OCI-LY1 (cell line): ENCODE data around the gene DGCR2.

Experiments
- H2AFZ ChIP-seq: fragments of 200-600 bp; sonication (generic), shearing (Covaris generic); 2 replicates; pipeline ENCODE4 v1.6.0; 2014; ENCODE audit warnings: antibody characterized with exemption, mild to moderate bottlenecking, low read length
- H3F3A ChIP-seq: fragments of 200-600 bp; sonication (generic), shearing (Covaris generic); 2 replicates; pipeline ENCODE4 v1.6.0; 2014; ENCODE audit warnings: mild to moderate bottlenecking, antibody characterized with exemption, low read length, moderate library complexity; ENCODE audit not compliant: insufficient read depth
- H3K27ac ChIP-seq: fragments of 200-600 bp; sonication (generic); 2 replicates; pipeline ENCODE4 v1.5.1; 2014; ENCODE audit warnings: low read length, mixed run types, mild to moderate bottlenecking, low read depth; ENCODE audit not compliant: poor library complexity, severe bottlenecking
- H3K27me3 ChIP-seq: fragments of 200-600 bp; sonication (generic); 2 replicates; pipeline ENCODE4 v1.6.0; 2014; ENCODE audit warnings: antibody characterized with exemption, mild to moderate bottlenecking, low read length, moderate library complexity; ENCODE audit not compliant: insufficient read depth
- H3K36me3 ChIP-seq: fragments of 200-600 bp; sonication (generic); 2 replicates; pipeline ENCODE4 v1.6.1; 2014; ENCODE audit warnings: mild to moderate bottlenecking, antibody characterized with exemption, low read length, moderate library complexity, mixed read lengths; ENCODE audit not compliant: insufficient read depth
- H3K4me1 ChIP-seq: fragments of 200-600 bp; sonication (generic); 2 replicates; pipeline ENCODE4 v1.5.1; 2014; ENCODE audit warnings: mild to moderate bottlenecking, low read length, moderate library complexity; ENCODE audit not compliant: insufficient read depth, severe bottlenecking
- H3K4me2 ChIP-seq: fragments of 200-600 bp; sonication (generic), shearing (Covaris generic); 2 replicates; pipeline ENCODE4 v1.6.1; 2014; ENCODE audit warnings: low read length
- H3K4me3 ChIP-seq: fragments of 200-600 bp; sonication (generic); 2 replicates; pipeline ENCODE4 v1.5.1; 2014; ENCODE audit warnings: low read length, low read depth, mild to moderate bottlenecking, mixed read lengths; ENCODE audit not compliant: poor library complexity, severe bottlenecking
- H3K79me2 ChIP-seq: fragments of 200-600 bp; shearing (Covaris generic); 2 replicates; pipeline ENCODE4 v1.6.1; 2016; ENCODE audit warnings: mixed run types, low read length, mixed read lengths; ENCODE audit not compliant: insufficient read depth
- H3K9ac ChIP-seq: fragments of 200-600 bp; sonication (generic), shearing (Covaris generic); 2 replicates; pipeline ENCODE4 v1.6.1; 2014; ENCODE audit warnings: mild to moderate bottlenecking, low read length, mixed read lengths
- H3K9me2 ChIP-seq: fragments of 200-600 bp; sonication (generic), shearing (Covaris generic); 2 replicates; pipeline ENCODE4 v1.6.1; 2014; ENCODE audit warnings: low read depth, mild to moderate bottlenecking, low read length, mixed read lengths
- H3K9me3 ChIP-seq: fragments of 200-600 bp; shearing (Covaris generic); 2 replicates; pipeline ENCODE4 v1.6.1; 2014; ENCODE audit warnings: low read length, mixed read lengths
- H4K20me1 ChIP-seq: fragments of 200-600 bp; sonication (generic), shearing (Covaris generic); 2 replicates; pipeline ENCODE4 v1.6.0; 2016; ENCODE audit warnings: mild to moderate bottlenecking, low read length; ENCODE audit not compliant: insufficient read depth
- CTCF ChIP-seq: fragments of 200-600 bp; sonication (generic), shearing (Covaris generic); IDR thresholded peaks from 2 replicates; pipeline ENCODE4 v1.5.1; 2017; ENCODE audit warnings: mild to moderate bottlenecking, antibody characterized with exemption, low read length, moderate library complexity, mixed read lengths
- EZH2 ChIP-seq: fragments of 200-600 bp; sonication (generic), shearing (Covaris generic); IDR thresholded peaks from 2 replicates; pipeline ENCODE4 v1.8.0; 2017; ENCODE audit warnings: borderline replicate concordance, mixed run types, mild to moderate bottlenecking, antibody characterized with exemption, low read length, moderate library complexity, mixed read lengths

Gene DGCR2

GRCh38 chr22:19067696-19068348, 54.4 kb downstream of the DGCR2 start:
- Histone ChIP-seq H3F3A (no peaks in the 10 kb centered on the region), H3K27me3 (no peaks in the 10 kb centered on the region), H4K20me1 (no peaks in the 10 kb centered on the region; the same call in 1 of the 2 replicates), H2AFZ (no peak overlapping the region), H3K4me3 (no peak overlapping the region), H3K27ac (no peak overlapping the region), H3K36me3 (peaks cover 82% of the 10 kb centered on the region), H3K79me2 (no peaks in the 10 kb centered on the region), H3K9ac (no peak overlapping the region), H3K9me2 (no peaks in the 10 kb centered on the region), H3K4me2 (no peak overlapping the region), H3K4me1 (no peaks in the 10 kb centered on the region), H3K9me3 (no peaks in the 10 kb centered on the region)
- TF ChIP-seq CTCF (no peak), EZH2 (no peak)

DNA sequence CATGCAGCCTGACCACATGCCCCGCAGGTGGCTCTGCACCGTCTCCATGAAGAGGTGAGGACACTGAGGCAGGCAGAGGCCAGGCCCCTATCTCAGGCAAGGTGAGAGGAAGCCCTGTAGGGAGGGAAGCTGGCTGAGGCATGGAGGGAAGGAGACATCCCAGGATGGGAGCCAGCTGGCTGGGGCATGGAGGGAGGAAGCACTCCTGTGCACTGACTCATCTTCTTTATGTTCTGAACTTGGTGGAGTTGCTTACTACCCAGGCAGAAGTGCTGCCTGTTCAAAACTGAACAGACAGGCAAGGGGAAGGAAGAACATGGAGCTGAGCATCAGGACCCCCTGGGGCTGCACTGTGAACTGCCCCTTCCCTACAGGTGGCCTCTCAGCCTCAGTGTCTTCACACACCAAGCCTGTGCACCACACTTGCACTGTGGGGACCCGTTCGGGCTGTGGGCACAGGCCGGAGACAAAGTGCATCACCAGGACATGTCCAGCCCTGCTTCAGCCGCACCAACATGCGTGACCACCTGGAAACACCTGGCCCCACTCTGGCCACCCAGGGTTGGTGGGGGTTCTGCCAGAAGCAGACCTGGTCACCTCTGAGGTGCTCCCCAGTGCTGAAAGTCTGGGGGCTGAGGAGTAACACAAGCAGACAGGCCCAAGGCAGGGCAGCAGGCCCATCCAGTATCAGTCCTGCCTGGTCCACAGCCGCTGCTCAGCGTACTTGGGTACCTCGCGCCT, 55.5 kb downstream of the DGCR2 start:
- H3K79me2 ChIP-seq, result no peaks in the 10 kb centered on the region
- no peak overlapping the region for H2AFZ ChIP-seq
- H3K27me3 ChIP-seq, result no peaks in the 10 kb centered on the region
- no peak overlapping the region for H3K4me3 ChIP-seq
- no peaks in the 10 kb centered on the region for H3K4me1 ChIP-seq
- H3K9me3 ChIP-seq, result no peaks in the 10 kb centered on the region
- H3K9ac ChIP-seq, result no peak overlapping the region
- H4K20me1 ChIP-seq, result no peaks in the 10 kb centered on the region
- TF ChIP-seq EZH2 (no peak), CTCF (no peak)
- peaks cover 87% of the 10 kb centered on the region for H3K36me3 ChIP-seq
- H3K27ac ChIP-seq, result no peak overlapping the region
- no peaks in the 10 kb centered on the region for H3F3A ChIP-seq
- H3K9me2 ChIP-seq, result no peaks in the 10 kb centered on the region
- H3K4me2 ChIP-seq, result no peak overlapping the region

- Histone ChIP-seq H3F3A (no peaks in the 10 kb centered on the region), H3K9me3 (no peaks in the 10 kb centered on the region), H3K79me2 (no peaks in the 10 kb centered on the region), H3K4me1 (no peaks in the 10 kb centered on the region), H3K27me3 (no peaks in the 10 kb centered on the region), H3K4me2 (no peak overlapping the region), H3K36me3 (peaks cover 85% of the 10 kb centered on the region), H2AFZ (no peak overlapping the region), H3K9me2 (no peaks in the 10 kb centered on the region), H3K4me3 (no peak overlapping the region), H3K9ac (no peak overlapping the region), H3K27ac (no peak overlapping the region), H4K20me1 (no peaks in the 10 kb centered on the region)
- no peak for TF ChIP-seq EZH2
- no peak for TF ChIP-seq CTCF
Measured at GRCh38 chr22:19065929-19066328, 56.3 kb downstream of the DGCR2 start.
